ENCODE results near the gene TRPM3. TPM values are rescaled to one million over a fixed set of nuclear protein-coding genes. Genes with fewer than 3 reads are reported as not detected.

TRPM3 gene
- total RNA-seq, 1 donor from 2014 or later: not detected

- CTCF ChIA-PET: no interaction called here
- intact Hi-C loops (cut with micrococcal nuclease): no loop called here
- H3K27me3 Mint-ChIP-seq: peaks cover 3% of the 10 kb centered on the region
- no peaks in the 10 kb centered on the region for H3K4me1 Mint-ChIP-seq
- H3K4me3 Mint-ChIP-seq: no peak overlapping the region
- no peaks in the 10 kb centered on the region for H3K9me3 Mint-ChIP-seq
- H3K36me3 Mint-ChIP-seq (ENCODE audit: low read depth): no peaks in the 10 kb centered on the region
- ATAC-seq (ENCODE audit: low read depth) (no peak), DNase-seq (no peak)
- TF ChIP-seq, protein P1, sequence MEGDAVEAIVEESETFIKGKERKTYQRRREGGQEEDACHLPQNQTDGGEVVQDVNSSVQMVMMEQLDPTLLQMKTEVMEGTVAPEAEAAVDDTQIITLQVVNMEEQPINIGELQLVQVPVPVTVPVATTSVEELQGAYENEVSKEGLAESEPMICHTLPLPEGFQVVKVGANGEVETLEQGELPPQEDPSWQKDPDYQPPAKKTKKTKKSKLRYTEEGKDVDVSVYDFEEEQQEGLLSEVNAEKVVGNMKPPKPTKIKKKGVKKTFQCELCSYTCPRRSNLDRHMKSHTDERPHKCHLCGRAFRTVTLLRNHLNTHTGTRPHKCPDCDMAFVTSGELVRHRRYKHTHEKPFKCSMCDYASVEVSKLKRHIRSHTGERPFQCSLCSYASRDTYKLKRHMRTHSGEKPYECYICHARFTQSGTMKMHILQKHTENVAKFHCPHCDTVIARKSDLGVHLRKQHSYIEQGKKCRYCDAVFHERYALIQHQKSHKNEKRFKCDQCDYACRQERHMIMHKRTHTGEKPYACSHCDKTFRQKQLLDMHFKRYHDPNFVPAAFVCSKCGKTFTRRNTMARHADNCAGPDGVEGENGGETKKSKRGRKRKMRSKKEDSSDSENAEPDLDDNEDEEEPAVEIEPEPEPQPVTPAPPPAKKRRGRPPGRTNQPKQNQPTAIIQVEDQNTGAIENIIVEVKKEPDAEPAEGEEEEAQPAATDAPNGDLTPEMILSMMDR (IDR thresholded peaks at IDR 0.05): no peak
- POLR2A ChIA-PET: no interaction called here
- no peak overlapping the region for H3K27ac Mint-ChIP-seq
These were observed 319.2 kb downstream of the TRPM3 start for GRCh38 chr9:70802206-70802605.

DNA sequence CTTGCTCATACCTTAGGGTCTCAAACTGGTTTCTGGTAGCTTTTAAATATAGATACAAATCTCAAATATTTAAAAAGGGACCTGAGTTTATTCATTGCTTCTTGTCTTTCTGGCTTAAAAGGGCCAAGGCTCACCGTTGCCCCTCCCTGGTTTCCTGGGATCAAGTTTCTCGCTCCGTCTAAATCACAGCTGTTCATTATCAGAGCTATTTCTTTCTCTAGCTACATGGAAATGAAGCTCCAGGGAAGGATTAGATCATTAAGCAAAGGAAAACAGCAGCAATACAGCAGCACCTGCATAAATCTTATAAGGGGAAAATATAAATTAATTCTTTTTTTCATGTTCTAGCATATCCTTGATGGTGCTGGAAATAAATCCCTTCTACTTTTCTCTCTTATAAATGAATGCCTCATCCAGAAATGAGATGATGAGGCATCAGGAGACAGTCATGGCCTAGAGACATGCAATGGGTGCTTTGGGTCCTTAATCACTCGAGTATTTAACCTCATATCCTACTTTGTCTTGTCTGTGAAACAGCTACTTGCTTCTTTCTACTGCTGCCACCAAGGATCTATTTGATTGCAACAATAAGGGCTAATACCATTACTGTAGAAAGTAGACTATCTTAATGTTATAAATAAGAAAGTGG is 320.1 kb downstream of the TRPM3 start:
- TF ChIP-seq, protein P1 (IDR thresholded peaks at IDR 0.05): no peak
- POLR2A ChIA-PET: no interaction called here
- ATAC-seq (ENCODE audit: low read depth) (no peak), DNase-seq (no peak)
- no peak overlapping the region for H3K4me3 Mint-ChIP-seq
- CTCF ChIA-PET: no interaction called here
- H3K36me3 Mint-ChIP-seq (ENCODE audit: low read depth): no peaks in the 10 kb centered on the region
- no peaks in the 10 kb centered on the region for H3K9me3 Mint-ChIP-seq
- peaks cover 3% of the 10 kb centered on the region for H3K27me3 Mint-ChIP-seq
- no peak overlapping the region for H3K27ac Mint-ChIP-seq
- intact Hi-C loops (cut with micrococcal nuclease): no loop called here
- no peaks in the 10 kb centered on the region for H3K4me1 Mint-ChIP-seq

DNA sequence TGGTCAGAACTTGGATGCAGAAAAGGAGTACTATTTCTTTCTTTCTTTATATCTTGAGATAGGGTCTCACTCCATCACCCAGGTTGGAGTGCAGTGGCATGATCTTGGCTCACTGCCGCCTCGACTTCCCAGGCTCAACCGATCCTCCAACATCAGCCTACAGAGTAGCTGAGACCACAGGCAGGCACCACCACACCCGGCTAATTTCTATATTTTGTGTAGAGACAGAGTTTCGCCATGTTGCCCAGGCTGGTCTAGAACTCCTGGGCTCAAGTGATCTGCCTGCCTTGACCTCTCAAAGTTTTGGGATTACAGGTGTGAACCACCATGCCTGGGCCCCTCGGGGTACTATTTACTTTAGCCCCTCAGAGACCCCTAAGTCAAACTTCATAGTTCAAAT is 323.4 kb downstream of the TRPM3 start:
- no peak overlapping the region for H3K4me3 Mint-ChIP-seq
- H3K27ac Mint-ChIP-seq: no peak overlapping the region
- TF ChIP-seq, protein P1 (IDR thresholded peaks at IDR 0.05): no peak
- H3K36me3 Mint-ChIP-seq (ENCODE audit: low read depth): no peaks in the 10 kb centered on the region
- no peaks in the 10 kb centered on the region for H3K4me1 Mint-ChIP-seq
- no peak for DNase-seq
- intact Hi-C loops (cut with micrococcal nuclease): no loop called here
- no peaks in the 10 kb centered on the region for H3K9me3 Mint-ChIP-seq
- ChIA-PET POLR2A (no interaction called here), CTCF (no interaction called here)
- no peaks in the 10 kb centered on the region for H3K27me3 Mint-ChIP-seq
- ATAC-seq (ENCODE audit: low read depth): no peak

- intact Hi-C loops (cut with micrococcal nuclease): no loop called here
- POLR2A ChIA-PET: no interaction called here
- Mint-ChIP-seq H3K36me3 (ENCODE audit: low read depth) (no peaks in the 10 kb centered on the region), H3K9me3 (no peaks in the 10 kb centered on the region), H3K4me3 (no peak overlapping the region), H3K27ac (no peak overlapping the region), H3K4me1 (no peaks in the 10 kb centered on the region), H3K27me3 (no peaks in the 10 kb centered on the region)
- DNase-seq: no peak
- CTCF ChIA-PET: no interaction called here
- no peak for ATAC-seq (ENCODE audit: low read depth)
- TF ChIP-seq, protein P1 (IDR thresholded peaks at IDR 0.05): no peak
These were observed 325.6 kb downstream of the TRPM3 start for GRCh38 chr9:70795841-70796240.

GRCh38 chr9:70792796-70793195 is 328.6 kb downstream of the TRPM3 start:
- intact Hi-C loops (cut with micrococcal nuclease): no loop called here
- no peaks in the 10 kb centered on the region for H3K36me3 Mint-ChIP-seq (ENCODE audit: low read depth)
- TF ChIP-seq, protein P1 (IDR thresholded peaks at IDR 0.05): no peak
- ATAC-seq (ENCODE audit: low read depth) (no peak), DNase-seq (no peak)
- H3K4me3 Mint-ChIP-seq: no peak overlapping the region
- no peak overlapping the region for H3K27ac Mint-ChIP-seq
- ChIA-PET POLR2A (no interaction called here), CTCF (no interaction called here)
- no peaks in the 10 kb centered on the region for H3K4me1 Mint-ChIP-seq
- no peaks in the 10 kb centered on the region for H3K27me3 Mint-ChIP-seq
- no peaks in the 10 kb centered on the region for H3K9me3 Mint-ChIP-seq

Data from activated B cell treated with CpG ODN at 0.5 μM for 24 hours (primary cell).